HG02885 (cell line): Measurements from ENCODE around the gene HES7.
A peak's percentile ranks its signal among the peaks of the same experiment; 100 is the strongest.

Experiments used
- ATAC-seq: cut with Tn5 transposase; IDR thresholded peaks from one replicate; pipeline ENCODE4 v1.9.1; 2021; ENCODE audit warnings: mild to moderate bottlenecking; ENCODE audit not compliant: unreplicated experiment, poor library complexity

HES7 gene

GRCh38 chr17:8155996-8156245 is 32.0 kb upstream of the HES7 start:
- ATAC-seq, result no peak

DNA sequence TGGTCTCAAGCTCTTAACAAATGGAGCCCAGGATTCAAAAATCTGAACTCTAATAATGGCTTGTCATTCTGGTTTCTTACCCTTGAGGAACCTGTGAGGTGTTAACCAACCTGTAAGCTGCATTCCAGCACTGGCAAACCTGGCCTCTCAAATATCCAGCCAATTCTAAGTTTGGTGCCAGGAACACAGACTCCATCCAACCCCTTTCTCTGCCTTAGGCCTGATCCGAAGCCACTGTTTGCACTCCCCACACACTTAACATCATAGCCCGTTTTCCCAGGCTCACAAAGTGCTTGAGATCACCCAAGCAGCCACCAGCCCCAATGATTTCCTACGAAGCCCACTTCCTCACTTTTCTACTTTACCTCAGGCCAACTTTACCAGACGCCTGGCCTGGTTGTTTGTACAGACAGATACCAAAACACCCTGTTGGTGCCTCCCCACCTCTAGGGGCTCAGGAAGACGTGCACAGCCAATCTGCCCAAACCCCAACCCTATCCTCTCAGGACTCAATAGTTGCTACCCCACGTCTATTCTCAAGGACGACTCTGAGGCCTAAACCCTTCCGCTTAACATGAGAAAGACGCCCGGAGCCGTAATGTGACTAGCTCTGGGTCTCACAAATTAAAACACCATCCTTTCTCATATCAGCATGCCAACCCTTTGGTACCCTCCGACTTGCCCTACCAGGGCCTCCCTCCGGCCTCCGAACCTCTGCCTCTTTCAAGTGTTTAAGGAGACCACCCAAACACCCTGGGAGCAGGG is 31.5 kb upstream of the HES7 start:
- ATAC-seq, result no peak

DNA sequence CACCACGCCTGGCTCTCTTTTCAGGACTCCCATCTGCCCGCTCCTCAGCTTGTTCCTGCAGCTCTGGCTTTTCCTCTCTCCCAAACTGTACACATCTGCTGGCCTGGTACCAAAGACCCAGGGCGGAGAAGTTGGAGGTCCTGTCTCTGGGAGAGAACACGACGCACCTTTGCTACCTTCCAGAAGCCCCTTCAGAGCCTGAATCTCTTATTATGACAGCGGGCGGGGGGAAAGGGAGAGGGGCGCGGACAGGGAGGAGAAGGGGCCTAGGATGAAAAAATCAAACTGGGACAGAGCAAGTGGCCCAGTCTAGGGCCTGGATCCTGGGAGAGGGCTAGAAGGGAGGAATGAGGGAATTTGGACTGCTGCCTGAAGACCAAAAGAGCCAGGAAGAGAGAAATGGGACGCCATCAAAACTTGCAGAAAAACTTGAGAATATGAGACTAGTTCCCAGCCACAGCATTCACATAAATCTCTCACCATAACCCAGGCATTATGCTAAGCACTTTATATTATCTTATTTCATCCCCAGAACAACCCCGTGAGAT is 30.8 kb upstream of the HES7 start:
- ATAC-seq, result no peak

DNA sequence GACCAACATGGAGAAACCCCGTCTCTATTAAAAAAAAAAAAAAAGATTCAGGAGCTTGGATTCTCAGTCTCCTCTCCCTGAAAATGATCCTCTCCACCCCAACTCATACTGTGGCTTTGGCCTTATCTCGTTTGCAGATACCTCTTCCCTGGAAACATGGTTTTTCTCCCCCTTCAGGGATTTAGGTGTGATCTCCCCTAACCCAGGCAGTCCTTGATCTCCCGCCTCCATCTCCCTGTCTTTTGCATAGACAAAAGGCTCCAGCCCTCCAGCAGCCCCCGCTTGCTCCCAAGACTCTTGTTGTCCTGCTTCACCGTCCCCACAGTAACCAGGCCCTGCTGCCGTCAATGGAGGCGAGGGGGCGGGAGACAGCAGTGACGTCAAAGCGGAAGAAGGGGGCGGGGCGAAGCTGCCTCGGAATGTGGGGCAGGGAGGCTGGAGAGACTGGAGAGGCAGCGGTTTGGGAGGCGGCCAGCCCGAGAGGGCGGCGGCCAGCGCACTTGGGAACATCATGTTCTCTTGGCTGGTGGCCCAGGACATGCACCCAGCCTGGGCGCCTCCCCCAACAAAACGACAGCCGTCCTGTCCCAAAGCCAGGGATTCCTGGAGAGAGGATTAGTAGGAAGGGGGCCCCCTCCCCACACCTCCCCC is 30.2 kb upstream of the HES7 start:
- ATAC-seq, result no peak

DNA sequence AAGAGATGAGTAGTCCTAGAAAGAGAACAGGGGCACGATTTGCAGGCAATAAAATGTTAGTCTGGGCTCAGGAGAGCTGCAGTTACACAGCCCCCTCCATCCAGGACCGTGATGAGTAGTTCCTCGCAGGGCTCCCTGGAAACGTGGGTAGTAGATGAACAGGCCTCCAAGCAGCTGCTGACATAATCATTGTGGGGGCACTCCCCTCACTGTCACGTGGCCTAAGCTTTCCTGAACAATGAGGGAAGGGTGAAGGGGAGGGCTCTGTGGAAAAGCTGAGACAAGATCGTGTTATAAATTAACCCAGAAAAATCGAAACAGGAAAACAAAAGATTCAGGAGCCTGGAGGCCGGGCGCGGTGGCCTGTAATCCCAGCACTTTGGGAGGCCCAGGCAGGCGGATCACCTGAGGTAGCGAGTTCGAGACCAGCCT is 29.6 kb upstream of the HES7 start:
- ATAC-seq, result no peak

- ATAC-seq, result no peak
Measured at GRCh38 chr17:8153031-8153451, 29.1 kb upstream of the HES7 start.

- ATAC-seq, result peak; percentile 35
Measured at GRCh38 chr17:8152112-8152775, 28.3 kb upstream of the HES7 start, which contains the start of gene PER1. Gene PER1 (minus strand): TSS chr17:8152404. CDS start chr17:8150706, 1,698 bp downstream.

DNA sequence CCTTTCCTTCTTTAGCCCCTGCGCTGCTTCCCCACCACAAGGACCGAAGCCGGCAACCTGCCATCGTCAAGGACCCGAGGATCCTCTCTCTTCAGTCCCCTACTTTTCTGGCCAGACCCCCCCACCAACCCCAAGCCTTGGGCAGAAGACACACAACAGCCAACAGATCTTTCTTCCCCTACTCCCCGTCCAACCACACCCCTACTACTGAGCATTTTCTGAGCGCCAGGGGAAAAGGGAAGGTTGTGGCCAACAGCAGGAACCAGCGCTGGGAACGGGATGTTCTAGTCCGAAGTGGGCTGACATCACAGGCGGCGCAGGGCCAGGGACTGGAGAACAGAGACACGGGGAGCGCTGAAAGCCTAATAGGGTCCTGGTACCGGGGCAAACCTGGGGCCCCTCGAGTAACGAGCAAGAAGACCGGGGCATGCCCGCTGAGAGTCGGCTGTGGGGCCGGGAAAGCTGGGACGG is 27.8 kb upstream of the HES7 start:
- ATAC-seq, result no peak

- ATAC-seq, result peak; percentile 65
Measured at GRCh38 chr17:8151120-8151640, 27.3 kb upstream of the HES7 start.

DNA sequence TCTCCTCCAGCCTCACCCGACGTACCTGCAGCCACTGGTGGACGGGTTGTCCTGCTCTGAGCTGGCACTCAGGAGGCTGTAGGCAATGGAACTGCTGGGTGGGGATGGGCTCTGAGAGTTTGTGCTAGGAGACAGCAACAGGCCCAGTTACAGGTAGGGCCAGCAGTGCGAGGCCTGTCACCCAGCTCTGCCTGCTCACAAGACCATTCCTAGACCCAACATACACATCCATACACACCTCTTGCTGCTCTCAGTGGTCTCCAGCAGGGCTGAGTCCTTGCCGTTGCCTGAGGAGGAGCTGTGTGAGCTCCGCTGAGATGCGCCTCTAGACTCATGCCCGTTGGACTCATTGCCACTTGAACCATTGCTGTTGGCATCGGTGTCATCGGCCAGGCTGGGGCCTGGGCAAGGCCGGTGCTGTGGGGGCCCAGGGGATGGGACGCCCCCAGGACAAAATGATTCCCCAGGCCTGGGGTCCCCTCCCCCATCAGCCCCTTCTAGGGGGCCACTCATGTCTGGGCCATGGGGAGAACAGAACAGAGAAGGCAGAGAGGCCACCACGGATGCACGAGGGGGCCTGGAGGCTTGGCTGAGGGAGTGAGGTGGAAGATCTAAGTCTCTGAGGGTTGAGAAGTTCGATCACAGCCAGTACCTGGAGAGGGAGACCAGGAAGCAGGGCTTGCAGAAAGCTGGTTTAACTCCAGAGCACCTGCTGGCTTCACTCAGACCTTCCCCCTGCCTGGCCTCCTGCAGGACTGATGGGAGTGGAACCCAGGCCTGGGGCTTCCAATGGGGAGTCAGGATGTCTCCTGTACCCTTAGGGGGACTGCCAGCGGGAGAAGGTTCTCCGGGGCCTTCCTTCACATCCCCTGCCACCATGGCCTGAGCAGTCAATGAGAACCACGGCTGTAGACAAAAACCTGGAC is 26.6 kb upstream of the HES7 start:
- no peak for ATAC-seq

GRCh38 chr17:8149419-8150193 is 25.7 kb upstream of the HES7 start:
- no peak for ATAC-seq

DNA sequence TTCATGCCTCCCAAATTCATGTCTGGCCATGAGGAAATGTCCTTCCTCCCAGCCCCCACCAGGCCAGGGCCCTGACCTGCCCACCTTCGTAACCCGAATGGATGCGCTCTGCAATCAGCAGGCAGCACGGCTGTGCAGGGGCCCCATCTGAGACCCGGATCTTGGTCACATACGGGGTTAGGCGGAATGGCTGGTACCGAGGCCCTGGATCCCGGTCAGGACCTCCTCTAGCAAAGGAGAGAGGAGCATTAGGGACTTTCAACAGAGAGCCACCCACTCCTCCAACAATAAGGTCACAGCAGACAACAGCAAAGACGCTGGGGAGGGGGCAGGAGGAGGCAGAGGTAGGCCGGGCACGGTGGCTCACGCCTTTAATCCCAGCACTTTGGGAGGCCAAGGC is 24.7 kb upstream of the HES7 start:
- no peak for ATAC-seq

GRCh38 chr17:8147805-8148404 is 24.0 kb upstream of the HES7 start:
- ATAC-seq, result no peak

DNA sequence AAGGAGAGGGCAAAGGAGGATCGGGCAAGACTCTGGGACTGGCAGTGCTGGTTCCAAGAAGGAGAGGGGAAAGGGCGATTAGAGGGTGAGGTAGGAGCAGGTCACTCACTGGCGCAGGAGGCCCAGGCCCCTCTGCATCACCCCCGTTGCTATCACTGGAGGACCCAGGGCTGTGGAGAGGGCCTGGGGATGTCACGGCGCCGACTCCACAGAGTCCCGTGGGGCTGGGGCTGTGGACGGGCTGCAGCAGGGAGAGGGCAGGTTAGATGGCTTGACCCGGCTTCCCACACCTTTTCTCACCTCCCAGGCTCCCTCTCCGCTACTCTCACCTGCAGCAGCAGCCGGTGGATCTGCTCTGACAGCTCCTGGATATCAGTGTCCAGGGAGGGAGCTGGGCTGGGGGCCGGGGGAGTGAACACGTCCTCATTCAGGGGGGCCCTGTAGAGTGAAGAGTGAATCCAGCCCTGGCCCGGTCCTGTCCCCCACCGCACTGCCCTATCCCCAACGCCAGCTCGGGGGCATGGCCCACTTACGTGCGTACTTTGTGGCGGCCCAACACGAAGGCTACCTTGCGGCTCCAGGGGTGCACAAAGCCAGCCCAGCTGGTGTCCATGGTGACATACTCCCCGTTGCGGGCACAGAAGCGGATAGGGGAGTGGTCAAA is 23.4 kb upstream of the HES7 start:
- no peak for ATAC-seq

GRCh38 chr17:8146381-8147140 is 22.7 kb upstream of the HES7 start:
- ATAC-seq, result no peak

- no peak for ATAC-seq
Measured at GRCh38 chr17:8145811-8146210, 21.9 kb upstream of the HES7 start.

DNA sequence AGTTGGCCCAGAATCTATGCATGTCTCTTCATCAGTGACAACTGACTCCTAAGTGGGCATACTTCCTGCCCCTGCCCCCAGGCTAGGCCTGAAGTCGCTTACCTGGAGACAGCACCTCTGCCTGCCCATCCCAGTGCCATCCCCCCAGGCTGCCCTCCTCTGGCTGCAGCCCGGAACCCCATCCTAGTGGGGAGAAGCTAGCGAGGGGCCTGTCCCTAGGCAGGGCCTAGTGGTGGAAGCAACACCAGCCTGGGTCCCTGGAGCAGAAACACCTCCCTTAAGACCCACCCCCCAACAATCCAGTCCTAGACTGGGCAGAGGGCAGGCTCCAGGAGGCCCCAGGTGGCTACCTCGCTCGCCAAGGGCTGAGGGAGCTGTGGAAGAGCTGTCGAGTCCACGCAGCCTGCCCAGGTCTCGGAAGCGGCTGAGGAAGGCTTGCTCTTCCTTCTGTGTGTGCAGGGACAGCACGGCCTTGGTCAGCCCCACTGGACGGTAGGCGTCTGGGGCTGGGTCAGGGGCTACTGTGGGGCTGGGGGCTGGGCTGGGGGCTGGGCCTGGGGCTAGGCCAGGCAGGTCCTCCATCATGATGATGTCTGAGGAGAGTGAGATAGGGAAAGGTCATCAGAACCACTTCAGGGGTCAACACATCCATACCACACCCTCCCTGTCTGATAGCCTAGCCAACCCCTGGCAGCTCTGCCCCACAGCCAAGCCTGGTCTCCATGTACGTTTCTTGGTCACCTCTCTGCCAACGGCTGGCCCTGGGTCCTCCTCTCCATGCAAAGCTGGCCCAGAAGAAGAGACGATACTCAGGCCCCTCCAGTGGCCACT is 20.7 kb upstream of the HES7 start:
- no peak for ATAC-seq
